Cardiac muscle cell (in vitro differentiated cells and primary cell): Measurements from ENCODE around the gene NEK7. TPM values are rescaled to one million over a fixed set of nuclear protein-coding genes. Genes with fewer than 3 reads are reported as not detected.

Experiments used
- DNase-seq, 2 donors: peaks; one replicate each; pipeline versions ENCODE4 v3.0.0 to v3.0.0-alpha.2; 2010 to 2017; ENCODE audit warnings: low read depth in 1 of 2, low spot score in 1 of 2
- H3K27ac ChIP-seq: fragments of 200-600 bp; sonication (generic); 2 replicates; pipeline ENCODE4 v1.5.1; 2016
- H3K27me3 ChIP-seq: fragments of 200-600 bp; sonication (generic); 2 replicates; pipeline ENCODE4 v1.6.0; 2016; ENCODE audit warnings: control low read depth
- H3K36me3 ChIP-seq: fragments of 200-600 bp; sonication (generic); 2 replicates; pipeline ENCODE4 v1.5.1; 2016; ENCODE audit warnings: control low read depth
- H3K4me1 ChIP-seq: fragments of 200-600 bp; sonication (generic); 2 replicates; pipeline ENCODE4 v1.8.1; 2017; ENCODE audit warnings: low read depth, mild to moderate bottlenecking, mixed run types
- H3K4me3 ChIP-seq: fragments of 200-600 bp; sonication (generic); 2 replicates; pipeline ENCODE4 v1.5.1; 2016; ENCODE audit warnings: mild to moderate bottlenecking
- H3K9me3 ChIP-seq: fragments of 200-600 bp; sonication (generic); 2 replicates; pipeline ENCODE4 v1.5.1; 2017; ENCODE audit warnings: low read depth, mild to moderate bottlenecking, control low read depth
- polyA plus RNA-seq: library from polyadenylated mRNA; unstranded; fragments of >200 nt; fragmentation: Nextera tagmentation; extraction: Ambion mirVana; gene quantifications from 2 replicates; pipeline ENCODE4 v1.2.1, GENCODE V29; 2016
- total RNA-seq: library from RNA; depleted of rRNA; stranded (reverse); fragments of >200 nt; gene quantifications from 2 replicates; pipeline ENCODE4 v1.2.3, GENCODE V29; 2016
- TF ChIP-seq, protein P1 (sequence below): IDR thresholded peaks from 2 replicates; pipeline ENCODE4 v1.5.1; 2012; ENCODE audit warnings: low read depth, mild to moderate bottlenecking, low read length

Gene NEK7
- total and polyA plus RNA-seq, 2 experiments from 2014 or later: 46.1 to 63.1 TPM

DNA sequence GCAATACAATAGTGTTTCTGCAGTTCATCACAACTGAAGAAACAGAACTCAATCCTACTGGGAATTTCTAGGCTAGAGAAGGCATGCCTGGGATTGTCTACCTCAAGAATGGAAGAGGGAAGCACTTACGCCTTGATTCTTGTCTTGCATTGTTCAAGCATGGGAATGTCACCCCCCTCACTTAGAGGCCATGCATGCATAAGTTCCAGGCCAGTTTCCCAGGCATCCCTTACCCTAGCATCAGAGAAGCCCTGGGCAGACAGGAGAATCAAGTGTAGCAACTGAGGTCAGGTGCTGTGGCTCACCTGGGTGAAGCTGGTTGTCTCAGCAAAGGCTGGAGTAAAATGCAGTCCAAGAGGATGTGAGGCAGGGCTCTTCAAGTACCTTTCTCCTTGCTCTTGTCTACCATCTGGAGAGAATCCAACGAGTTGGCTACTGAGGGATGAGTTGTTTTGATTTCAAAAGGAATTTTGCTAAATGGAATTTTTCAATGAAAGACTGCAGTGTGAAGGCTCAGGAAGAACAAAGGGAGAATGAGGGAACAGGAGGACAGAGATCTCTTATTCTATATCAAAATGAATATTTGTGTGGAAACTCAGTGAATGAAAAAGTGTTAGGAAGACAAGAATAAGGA is 174.3 kb downstream of the NEK7 start:
- Histone ChIP-seq H3K36me3 (no peaks in the 10 kb centered on the region), H3K4me1 (no peaks in the 10 kb centered on the region), H3K27me3 (no peaks in the 10 kb centered on the region), H3K27ac (no peak overlapping the region), H3K9me3 (no peaks in the 10 kb centered on the region), H3K4me3 (no peak overlapping the region)
- TF ChIP-seq, protein P1, sequence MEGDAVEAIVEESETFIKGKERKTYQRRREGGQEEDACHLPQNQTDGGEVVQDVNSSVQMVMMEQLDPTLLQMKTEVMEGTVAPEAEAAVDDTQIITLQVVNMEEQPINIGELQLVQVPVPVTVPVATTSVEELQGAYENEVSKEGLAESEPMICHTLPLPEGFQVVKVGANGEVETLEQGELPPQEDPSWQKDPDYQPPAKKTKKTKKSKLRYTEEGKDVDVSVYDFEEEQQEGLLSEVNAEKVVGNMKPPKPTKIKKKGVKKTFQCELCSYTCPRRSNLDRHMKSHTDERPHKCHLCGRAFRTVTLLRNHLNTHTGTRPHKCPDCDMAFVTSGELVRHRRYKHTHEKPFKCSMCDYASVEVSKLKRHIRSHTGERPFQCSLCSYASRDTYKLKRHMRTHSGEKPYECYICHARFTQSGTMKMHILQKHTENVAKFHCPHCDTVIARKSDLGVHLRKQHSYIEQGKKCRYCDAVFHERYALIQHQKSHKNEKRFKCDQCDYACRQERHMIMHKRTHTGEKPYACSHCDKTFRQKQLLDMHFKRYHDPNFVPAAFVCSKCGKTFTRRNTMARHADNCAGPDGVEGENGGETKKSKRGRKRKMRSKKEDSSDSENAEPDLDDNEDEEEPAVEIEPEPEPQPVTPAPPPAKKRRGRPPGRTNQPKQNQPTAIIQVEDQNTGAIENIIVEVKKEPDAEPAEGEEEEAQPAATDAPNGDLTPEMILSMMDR: no peak
- DNase-seq: no peak

DNA sequence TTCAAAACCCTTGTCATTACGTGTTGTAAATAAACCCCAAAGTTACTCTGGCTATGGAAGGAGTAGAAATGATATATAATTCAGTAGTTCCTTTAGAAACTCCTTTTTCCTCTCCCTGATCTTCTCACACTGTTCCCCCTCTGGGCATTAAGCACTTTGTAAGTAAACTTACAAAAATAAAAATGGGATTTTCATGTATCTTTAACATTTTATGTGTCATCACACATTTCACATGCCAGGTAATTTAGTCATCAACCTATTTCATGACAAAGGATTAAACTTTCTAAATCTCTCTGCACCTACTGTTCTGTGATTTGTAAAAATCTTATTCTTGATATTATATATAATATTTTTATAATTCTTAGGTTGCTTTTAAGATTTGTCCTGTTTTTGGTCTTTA is 176.9 kb downstream of the NEK7 start:
- Histone ChIP-seq H3K4me1 (no peaks in the 10 kb centered on the region), H3K36me3 (no peaks in the 10 kb centered on the region), H3K4me3 (no peak overlapping the region), H3K27ac (no peak overlapping the region), H3K27me3 (no peaks in the 10 kb centered on the region), H3K9me3 (no peaks in the 10 kb centered on the region)
- no peak for DNase-seq
- TF ChIP-seq, protein P1: no peak

- DNase-seq: no peak
- H3K4me1 ChIP-seq: no peaks in the 10 kb centered on the region
- TF ChIP-seq, protein P1: no peak
- no peaks in the 10 kb centered on the region for H3K9me3 ChIP-seq
- no peak overlapping the region for H3K4me3 ChIP-seq
- no peak overlapping the region for H3K27ac ChIP-seq
- H3K27me3 ChIP-seq: no peaks in the 10 kb centered on the region
- H3K36me3 ChIP-seq: no peaks in the 10 kb centered on the region
These were observed 178.9 kb downstream of the NEK7 start for GRCh38 chr1:198335663-198336062.

GRCh38 chr1:198337886-198338285 is 181.1 kb downstream of the NEK7 start:
- Histone ChIP-seq H3K27me3 (no peaks in the 10 kb centered on the region), H3K9me3 (no peaks in the 10 kb centered on the region), H3K4me3 (no peak overlapping the region), H3K27ac (no peak overlapping the region), H3K36me3 (no peaks in the 10 kb centered on the region), H3K4me1 (no peaks in the 10 kb centered on the region)
- TF ChIP-seq, protein P1: no peak
- DNase-seq: no peak

GRCh38 chr1:198340139-198340538 is 183.3 kb downstream of the NEK7 start:
- TF ChIP-seq, protein P1: no peak
- Histone ChIP-seq H3K9me3 (no peaks in the 10 kb centered on the region), H3K27ac (no peak overlapping the region), H3K4me3 (no peak overlapping the region), H3K27me3 (no peaks in the 10 kb centered on the region), H3K36me3 (no peaks in the 10 kb centered on the region), H3K4me1 (no peaks in the 10 kb centered on the region)
- no peak for DNase-seq
